Erythroblast (primary cell): ENCODE results near the gene CELF4.

ENCODE experiments used
- DNase-seq, 2 experiments: peaks; one replicate each; lab custom pipeline; 2025; lab: John Stamatoyannopoulos, UW
- GATA1 ChIP-seq: IDR thresholded peaks from 2 replicates; pipeline ENCODE4 v1.6.1; 2011; ENCODE audit warnings: low read depth, mild to moderate bottlenecking, control low read depth, low read length, moderate library complexity
- POLR2A ChIP-seq: IDR thresholded peaks from 2 replicates; pipeline ENCODE4 v1.6.1; 2011; ENCODE audit warnings: mild to moderate bottlenecking, low read length

CELF4 gene

GRCh38 chr18:37408676-37409265, 156.8 kb downstream of the CELF4 start:
- no peak for DNase-seq
- TF ChIP-seq POLR2A (no peak), GATA1 (no peak)

GRCh38 chr18:37407571-37407970, 158.0 kb downstream of the CELF4 start:
- no peak for DNase-seq
- TF ChIP-seq GATA1 (no peak), POLR2A (no peak)

DNA sequence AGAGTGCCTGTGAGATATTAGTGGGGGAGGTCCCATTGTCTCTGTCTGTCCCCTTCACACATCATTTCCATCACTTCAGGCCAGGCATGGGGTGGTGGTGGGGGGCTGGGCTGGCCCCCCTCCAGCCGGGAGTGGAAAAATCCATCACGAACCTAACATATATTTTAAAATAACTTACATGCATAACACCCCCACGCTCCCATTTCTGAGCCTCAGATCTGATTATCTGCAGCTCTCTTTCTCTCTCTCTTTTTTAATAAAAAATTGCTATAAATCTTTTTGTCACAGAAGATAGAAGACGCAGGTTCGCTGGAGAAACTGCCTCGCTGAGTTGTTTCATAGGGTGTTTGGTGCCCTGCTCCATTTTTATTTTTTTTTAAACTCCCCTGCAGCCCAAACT, 159.8 kb downstream of the CELF4 start:
- TF ChIP-seq POLR2A = no peak
- no peak for TF ChIP-seq GATA1
- DNase-seq = no peak

- no peak for DNase-seq
- no peak for TF ChIP-seq POLR2A
- no peak for TF ChIP-seq GATA1
Measured at GRCh38 chr18:37405229-37405628, 160.4 kb downstream of the CELF4 start.

DNA sequence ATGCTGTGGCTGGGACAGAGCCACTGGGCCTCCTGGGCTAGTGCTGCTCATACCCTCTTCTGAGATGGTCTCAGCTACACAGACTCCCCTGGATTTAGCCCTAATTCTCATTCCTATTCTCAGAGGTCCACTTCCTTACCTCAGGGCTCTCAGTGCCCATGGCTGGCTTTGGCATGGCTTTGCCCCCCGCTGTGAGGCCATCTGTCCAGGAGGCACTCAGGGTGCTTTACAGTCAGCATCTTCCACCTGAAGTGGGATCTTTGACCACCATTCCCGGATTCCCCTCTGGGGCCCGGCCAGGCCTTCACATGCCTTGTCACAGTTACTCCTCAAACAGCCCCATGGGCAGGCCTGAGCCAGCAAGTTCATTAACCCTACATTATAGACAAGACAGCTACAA, 161.8 kb downstream of the CELF4 start:
- no peak for TF ChIP-seq GATA1
- TF ChIP-seq POLR2A = no peak
- no peak for DNase-seq

DNA sequence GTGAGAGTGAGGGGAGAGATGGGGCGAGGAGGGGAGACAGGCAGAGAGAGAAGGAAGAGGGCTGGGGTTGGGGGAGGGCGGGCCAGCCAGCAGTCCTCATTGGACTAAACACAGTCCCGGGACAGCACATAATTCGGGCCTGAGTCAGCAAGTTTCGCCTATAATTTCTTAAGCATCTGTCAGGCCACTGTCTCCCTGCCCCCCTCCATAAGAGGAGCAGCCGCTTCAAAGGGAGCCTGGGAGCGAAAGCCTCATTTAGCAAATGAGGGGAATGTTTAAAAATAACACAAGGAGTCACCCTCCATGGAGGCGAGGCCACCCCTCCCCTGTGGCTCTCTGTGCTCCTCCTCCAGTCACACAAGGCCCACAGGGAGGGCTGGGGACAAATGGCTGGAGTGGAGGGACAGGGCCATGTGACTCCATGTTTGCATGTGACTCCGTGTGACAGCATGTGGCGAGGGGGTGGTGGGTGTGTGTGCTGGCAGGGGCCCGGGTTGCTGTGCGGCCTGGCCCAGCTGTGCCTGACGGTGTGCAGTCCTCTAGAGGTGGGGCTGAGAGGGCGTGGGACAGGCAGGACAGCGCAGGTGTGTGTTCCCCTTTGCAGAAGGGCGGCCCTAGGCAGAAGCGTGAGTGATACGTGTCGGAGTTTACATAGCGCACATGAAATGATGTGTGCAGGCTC, 162.4 kb downstream of the CELF4 start:
- TF ChIP-seq POLR2A (no peak), GATA1 (no peak)

DNA sequence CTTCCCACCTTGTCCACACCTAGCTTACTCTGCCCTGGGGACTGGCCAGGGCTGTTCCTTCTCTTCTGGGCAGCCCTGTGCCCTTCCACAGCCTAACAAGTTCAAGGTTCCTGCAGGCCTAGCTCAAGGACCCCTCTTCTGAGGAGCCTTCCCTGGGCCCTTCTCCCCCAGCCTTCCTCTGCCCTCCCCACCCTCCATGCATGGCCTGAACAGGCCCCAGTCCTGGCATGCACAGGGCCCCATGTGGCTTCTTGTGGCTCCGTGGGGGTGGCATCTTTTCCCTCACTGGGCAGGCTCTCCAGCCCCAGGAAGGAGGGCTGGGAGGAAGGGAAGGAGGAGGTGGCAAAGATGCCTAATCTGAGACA, 162.9 kb downstream of the CELF4 start:
- TF ChIP-seq POLR2A (no peak), GATA1 (no peak)
- no peak for DNase-seq

More for the DNA sequence above, 162.4 kb downstream of the CELF4 start:
- DNase-seq = no peak

DNA sequence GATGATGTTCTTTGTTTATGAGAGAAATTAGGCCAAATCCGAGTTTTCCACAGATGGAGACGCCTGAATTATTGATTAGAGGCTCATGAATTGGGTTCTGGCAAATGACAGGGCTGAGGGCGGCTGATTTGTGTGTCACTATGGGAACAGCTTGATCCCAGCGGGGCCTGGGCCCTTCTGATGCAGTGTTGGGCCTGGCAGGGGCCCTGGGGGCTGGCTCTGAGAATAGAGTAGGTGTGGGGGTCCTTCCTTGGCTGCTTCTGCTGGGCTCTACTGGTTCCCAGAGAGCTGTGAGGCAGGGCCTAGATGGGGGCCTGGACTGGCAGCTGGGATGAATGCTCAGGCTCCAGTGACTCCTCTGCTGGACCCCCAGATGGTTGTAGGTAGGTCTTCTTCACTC, 164.8 kb downstream of the CELF4 start:
- DNase-seq = no peak
- TF ChIP-seq POLR2A = no peak
- no peak for TF ChIP-seq GATA1

DNA sequence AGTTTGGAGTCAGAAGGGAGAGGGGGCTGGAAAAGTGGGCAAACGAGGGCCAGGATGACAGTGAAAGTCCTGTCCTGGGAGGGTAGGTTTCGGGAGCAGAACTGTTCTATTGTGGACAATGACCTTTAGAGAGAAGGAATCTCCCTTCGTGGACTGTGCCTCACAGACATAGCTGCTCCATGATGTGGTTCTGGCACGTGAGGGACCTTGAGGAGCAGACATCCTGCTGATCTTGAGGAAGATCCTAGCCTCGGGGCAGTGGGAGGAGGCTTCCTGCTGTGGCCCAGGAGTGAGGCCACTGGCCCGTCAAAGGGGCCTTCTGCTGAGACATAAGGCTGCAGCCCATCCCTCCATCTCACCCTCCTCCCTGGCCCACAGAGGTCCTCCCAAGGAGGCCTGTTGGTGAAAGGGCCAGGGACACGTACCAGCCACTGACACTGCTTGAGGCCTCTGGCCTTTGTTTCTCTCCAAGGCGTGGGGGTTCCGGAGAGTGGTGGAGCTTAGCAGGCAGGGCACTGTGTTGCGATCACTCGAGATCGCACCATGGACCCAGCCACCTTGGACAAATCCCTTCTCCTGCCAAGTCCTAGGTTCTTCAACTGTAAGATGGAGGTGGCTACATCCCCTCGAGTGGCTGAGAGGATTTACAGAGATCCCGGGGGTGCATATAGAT, 167.2 kb downstream of the CELF4 start:
- TF ChIP-seq POLR2A (no peak), GATA1 (no peak)
- DNase-seq = no peak

DNA sequence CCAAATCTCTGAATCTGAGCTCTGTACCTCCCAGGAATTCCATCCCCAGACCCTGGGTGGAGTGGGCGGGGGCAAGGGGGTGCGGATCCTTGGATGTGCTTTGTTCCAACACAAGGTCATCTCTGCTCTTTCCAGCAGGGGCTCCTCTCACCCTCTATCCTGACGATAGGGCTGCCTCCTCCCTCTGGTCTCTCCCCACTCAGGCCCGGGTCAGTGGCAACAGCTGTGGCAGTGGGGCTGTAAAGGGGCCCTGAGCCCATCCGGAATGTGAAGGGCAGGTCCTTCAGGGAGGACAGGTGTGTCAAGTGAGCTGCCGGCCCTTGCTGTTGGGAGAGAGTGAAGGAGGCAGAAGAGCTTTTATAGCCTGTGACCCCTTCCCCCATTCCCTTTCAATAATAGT, 167.8 kb downstream of the CELF4 start:
- TF ChIP-seq POLR2A (no peak), GATA1 (no peak)
- no peak for DNase-seq

DNA sequence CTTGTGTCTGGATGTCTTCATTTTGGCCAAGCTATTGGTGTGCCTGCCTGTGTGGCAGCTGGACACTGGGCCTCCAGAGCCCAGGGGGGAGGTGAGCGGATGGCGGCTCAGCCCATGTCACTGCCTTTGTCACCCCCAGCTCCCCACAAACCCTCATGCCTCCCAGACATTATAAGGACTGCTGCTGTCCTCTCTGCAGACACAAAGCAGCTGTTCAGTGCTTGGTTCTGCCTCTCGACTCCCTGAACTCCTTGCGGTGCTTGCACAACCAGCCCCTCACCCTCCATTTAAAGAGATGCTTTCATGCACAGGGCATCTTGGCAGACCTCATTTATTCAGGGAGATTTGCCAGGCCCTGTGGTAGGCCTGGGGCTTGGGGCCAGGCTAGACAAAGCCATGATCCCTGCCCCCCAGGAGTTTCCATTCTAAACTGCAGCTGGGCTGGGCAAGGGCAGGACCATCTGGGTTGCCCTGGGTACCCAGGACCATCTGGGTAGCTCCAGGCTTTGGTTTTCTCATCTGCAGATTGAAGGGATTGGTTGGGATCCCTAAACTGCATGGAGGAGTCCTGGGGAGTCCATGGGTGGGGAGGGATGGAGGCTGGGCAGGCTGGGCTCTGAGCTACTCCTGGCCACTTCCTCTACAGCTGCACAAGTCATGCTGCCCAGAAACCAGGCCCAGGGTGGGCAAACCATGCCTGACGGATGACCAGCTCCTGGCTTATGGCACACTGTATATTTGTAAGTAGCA, 168.5 kb downstream of the CELF4 start:
- TF ChIP-seq POLR2A (no peak), GATA1 (no peak)
- no peak for DNase-seq

- no peak for TF ChIP-seq GATA1
- no peak for TF ChIP-seq POLR2A
- DNase-seq = no peak
Measured at GRCh38 chr18:37395631-37396030, 170.0 kb downstream of the CELF4 start.

GRCh38 chr18:37395138-37395537, 170.5 kb downstream of the CELF4 start:
- no peak for TF ChIP-seq POLR2A
- TF ChIP-seq GATA1 = no peak
- no peak for DNase-seq

GRCh38 chr18:37394610-37394965, 171.0 kb downstream of the CELF4 start:
- DNase-seq = no peak
- TF ChIP-seq GATA1 (no peak), POLR2A (no peak)
